ENCODE data around the gene ACSS2.
A peak's percentile ranks its signal among the peaks of the same experiment; 100 is the strongest.

Gene ACSS2, protein sequence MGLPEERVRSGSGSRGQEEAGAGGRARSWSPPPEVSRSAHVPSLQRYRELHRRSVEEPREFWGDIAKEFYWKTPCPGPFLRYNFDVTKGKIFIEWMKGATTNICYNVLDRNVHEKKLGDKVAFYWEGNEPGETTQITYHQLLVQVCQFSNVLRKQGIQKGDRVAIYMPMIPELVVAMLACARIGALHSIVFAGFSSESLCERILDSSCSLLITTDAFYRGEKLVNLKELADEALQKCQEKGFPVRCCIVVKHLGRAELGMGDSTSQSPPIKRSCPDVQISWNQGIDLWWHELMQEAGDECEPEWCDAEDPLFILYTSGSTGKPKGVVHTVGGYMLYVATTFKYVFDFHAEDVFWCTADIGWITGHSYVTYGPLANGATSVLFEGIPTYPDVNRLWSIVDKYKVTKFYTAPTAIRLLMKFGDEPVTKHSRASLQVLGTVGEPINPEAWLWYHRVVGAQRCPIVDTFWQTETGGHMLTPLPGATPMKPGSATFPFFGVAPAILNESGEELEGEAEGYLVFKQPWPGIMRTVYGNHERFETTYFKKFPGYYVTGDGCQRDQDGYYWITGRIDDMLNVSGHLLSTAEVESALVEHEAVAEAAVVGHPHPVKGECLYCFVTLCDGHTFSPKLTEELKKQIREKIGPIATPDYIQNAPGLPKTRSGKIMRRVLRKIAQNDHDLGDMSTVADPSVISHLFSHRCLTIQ

DNA sequence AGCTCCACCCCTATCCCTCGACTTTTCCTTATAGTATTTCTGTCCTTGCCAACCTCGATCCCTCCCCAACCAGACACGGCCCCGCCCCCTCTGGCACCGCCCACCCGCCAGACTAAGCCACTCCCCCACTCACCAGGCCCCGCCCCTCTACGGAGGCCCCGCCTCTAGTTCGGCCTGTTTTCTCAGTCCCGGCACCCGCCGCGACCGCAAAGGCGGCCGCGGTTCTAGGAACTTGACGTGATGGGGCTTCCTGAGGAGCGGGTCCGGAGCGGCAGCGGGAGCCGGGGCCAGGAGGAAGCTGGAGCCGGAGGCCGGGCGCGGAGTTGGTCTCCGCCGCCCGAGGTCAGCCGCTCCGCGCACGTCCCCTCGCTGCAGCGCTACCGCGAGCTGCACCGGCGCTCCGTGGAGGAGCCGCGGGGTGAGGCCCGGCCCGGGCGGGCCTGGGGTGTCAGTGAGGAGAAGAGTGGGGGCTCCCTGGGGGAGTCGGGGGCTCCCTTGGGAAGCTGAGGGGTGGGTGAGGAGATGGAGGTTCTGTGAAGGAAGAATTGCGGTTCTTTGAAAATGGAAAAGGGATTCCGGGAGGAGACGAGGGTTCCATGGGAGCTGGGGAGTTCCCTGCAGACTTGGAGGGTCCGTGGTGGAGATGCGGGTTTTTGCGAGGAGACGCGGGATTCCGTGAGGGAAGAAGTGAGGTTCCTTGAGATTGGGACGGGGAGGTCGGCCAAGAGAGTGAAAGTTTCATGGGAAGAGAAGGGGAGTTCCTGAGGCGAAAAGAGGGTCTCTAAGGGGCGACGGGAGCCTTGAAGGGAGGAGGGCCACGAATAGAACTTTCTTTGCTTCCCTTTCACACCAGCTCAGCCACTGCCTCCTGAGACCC is at the start of gene ACSS2:
Gene ACSS2, plus strand, starts transcription at position 207 of the 877 bp plus-strand sequence. Its CDS starts 34 bp downstream, at position 241.
- Mint-ChIP-seq H3K36me3 (ENCODE audit: low read depth) (peaks cover 21% of the 10 kb centered on the region), H3K27me3 (peaks cover 9% of the 10 kb centered on the region), H3K4me3 (peak within 1 kb of the TSS; percentile 99), H3K4me1 (ENCODE audit: low read depth) (peaks cover 60% of the 10 kb centered on the region), H3K9me3 (no peaks in the 10 kb centered on the region), H3K27ac (peak within 1 kb of the TSS; percentile 97)
- intact Hi-C loops (cut with micrococcal nuclease), result no loop called here

DNA sequence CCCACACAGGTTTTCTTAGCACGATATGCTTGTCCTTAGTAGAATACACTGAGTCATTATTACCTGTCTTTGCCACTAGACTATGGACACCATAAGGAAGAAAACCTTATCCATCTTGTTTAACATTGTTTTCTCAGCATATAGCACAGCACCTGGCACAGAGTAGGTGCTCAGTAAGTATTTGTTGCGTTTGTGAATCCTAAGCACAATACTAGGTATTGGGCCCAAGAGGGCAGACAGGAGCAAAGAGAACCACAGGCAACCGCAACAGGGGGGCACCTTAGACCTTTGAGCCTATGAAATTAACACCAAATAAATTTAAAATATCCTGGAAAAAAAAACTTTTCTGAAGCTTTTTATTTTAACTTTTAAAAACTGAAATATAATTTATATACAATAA is 47.2 kb upstream of the ACSS2 start:
- Mint-ChIP-seq H3K27me3 (no peaks in the 10 kb centered on the region), H3K4me1 (ENCODE audit: low read depth) (peaks cover 19% of the 10 kb centered on the region), H3K4me3 (no peak overlapping the region), H3K36me3 (ENCODE audit: low read depth) (peaks cover 8% of the 10 kb centered on the region), H3K27ac (no peak overlapping the region), H3K9me3 (no peaks in the 10 kb centered on the region)
- intact Hi-C loops (cut with micrococcal nuclease), result no loop called here

DNA sequence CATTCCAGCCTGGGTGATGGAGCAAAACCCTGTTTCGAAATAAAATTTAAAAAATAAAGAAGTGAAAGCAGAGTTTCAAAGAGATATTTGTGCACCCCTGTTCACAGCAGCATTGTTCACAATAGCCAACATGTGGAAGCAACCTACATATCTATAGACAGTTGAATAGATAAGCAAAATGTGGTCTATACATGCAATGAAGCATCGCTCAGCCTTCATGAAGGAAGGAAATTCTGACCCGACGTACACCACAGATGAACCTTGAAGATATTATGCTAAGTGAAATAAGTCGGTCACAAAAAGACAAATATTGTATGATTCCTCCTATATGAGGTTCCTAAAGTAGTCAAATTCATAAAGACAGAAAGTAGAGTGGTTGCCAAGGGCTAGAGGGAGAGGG is 44.5 kb upstream of the ACSS2 start:
- H3K27me3 Mint-ChIP-seq, result no peaks in the 10 kb centered on the region
- intact Hi-C loops (cut with micrococcal nuclease), result loop anchor here (5.0 kb wide), 1 partner anchor 130 kb away; no protein-coding TSS in a partner anchor

DNA sequence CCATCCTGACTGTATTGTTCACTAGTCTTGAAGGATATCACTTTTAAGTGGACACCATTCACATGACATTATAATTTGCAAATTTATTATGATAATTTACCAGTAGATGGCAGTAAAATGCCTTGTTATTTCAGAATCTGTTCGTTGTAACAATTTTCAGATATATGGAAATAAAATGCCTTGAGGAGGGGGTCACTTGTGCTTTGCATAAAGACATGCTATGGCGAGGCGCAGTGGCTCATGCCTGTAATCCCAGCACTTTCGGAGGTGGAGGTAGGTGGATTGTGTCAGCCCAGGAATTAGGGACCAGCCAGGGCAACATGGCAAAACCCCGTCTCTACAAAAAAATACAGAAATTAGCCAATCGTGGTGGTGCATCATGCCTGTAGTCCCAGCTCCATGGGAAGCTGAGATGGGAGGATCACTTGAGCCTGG is 41.9 kb upstream of the ACSS2 start:
- H3K27ac Mint-ChIP-seq, result no peak overlapping the region
- H3K27me3 Mint-ChIP-seq, result no peaks in the 10 kb centered on the region
- peaks cover 12% of the 10 kb centered on the region for H3K4me1 Mint-ChIP-seq (ENCODE audit: low read depth)
- intact Hi-C loops (cut with micrococcal nuclease), result loop anchor here (5.0 kb wide), 1 partner anchor 128 kb away; no protein-coding TSS in a partner anchor
- no peaks in the 10 kb centered on the region for H3K36me3 Mint-ChIP-seq (ENCODE audit: low read depth)
- H3K9me3 Mint-ChIP-seq, result no peaks in the 10 kb centered on the region
- H3K4me3 Mint-ChIP-seq, result no peak overlapping the region

More for the DNA sequence above, 44.5 kb upstream of the ACSS2 start:
- no peak overlapping the region for H3K27ac Mint-ChIP-seq
- H3K36me3 Mint-ChIP-seq (ENCODE audit: low read depth), result no peaks in the 10 kb centered on the region
- peaks cover 12% of the 10 kb centered on the region for H3K4me1 Mint-ChIP-seq (ENCODE audit: low read depth)
- H3K9me3 Mint-ChIP-seq, result no peaks in the 10 kb centered on the region
- H3K4me3 Mint-ChIP-seq, result no peak overlapping the region

DNA sequence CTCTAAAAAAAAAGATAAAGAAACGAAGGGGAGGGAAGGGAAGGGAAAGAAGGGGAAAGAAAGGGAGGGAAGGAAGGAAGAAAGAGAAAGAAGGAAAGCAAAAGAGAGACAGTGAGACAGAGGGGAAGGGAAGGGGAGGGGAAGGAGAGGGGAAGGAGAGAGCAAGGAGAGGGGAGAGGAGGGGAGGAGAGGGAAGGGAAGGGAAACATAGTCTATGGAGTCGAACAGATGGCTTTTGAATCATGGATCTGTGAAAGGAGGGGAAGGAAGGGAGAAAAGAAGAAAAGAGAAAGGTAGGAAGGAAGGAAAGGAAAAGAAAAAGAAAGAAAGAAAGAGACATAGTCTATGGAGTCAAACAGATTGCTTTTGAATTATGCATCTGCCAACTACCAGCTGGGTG is 34.3 kb upstream of the ACSS2 start:
- Mint-ChIP-seq H3K4me3 (no peak overlapping the region), H3K4me1 (ENCODE audit: low read depth) (no peaks in the 10 kb centered on the region), H3K9me3 (no peaks in the 10 kb centered on the region), H3K27me3 (no peaks in the 10 kb centered on the region), H3K36me3 (ENCODE audit: low read depth) (peaks cover 3% of the 10 kb centered on the region), H3K27ac (no peak overlapping the region)
- intact Hi-C loops (cut with micrococcal nuclease), result no loop called here

DNA sequence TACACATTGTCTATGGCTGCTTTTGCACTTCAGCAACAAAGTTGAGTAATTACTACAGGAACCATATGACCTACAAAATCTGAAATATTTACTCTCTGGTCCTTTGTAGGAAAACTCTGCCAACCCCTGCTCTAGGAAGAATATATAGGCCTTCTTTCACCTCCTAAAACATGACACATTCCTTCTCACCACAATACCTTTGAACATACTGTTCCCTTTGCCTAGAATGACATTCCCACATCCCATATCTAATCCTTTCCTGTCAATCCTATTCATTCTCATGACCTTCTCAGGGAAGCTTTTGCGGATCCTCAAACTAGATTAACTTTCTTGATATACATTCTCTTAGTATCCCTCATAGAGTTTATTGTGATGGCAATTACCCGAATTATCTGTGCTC is 33.0 kb upstream of the ACSS2 start:
- intact Hi-C loops (cut with micrococcal nuclease), result no loop called here
- no peak overlapping the region for H3K27ac Mint-ChIP-seq
- H3K27me3 Mint-ChIP-seq, result no peaks in the 10 kb centered on the region
- H3K9me3 Mint-ChIP-seq, result no peaks in the 10 kb centered on the region
- no peak overlapping the region for H3K4me3 Mint-ChIP-seq
- H3K36me3 Mint-ChIP-seq (ENCODE audit: low read depth), result peaks cover 6% of the 10 kb centered on the region
- no peaks in the 10 kb centered on the region for H3K4me1 Mint-ChIP-seq (ENCODE audit: low read depth)

DNA sequence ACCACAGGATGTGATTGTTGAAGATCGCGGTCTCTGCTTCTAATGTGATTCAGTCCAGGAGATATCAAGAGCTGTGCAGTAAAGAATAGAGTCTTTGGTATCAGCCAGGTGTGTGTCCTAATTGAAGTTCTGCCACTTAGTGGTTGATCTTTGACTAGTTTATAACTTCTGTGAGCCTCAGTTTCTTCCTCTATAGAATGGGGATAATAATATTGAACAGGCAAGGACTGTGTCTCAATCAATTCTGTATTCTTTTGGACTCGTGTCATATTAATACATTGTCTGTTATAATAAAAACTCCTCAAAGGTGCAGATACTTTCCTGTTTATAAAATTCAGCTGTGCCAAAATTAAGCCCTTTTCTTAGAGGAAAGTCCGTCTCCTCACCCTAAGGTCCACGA is 27.8 kb upstream of the ACSS2 start:
- no peaks in the 10 kb centered on the region for H3K4me1 Mint-ChIP-seq (ENCODE audit: low read depth)
- peaks cover 15% of the 10 kb centered on the region for H3K36me3 Mint-ChIP-seq (ENCODE audit: low read depth)
- no peak overlapping the region for H3K27ac Mint-ChIP-seq
- no peaks in the 10 kb centered on the region for H3K9me3 Mint-ChIP-seq
- no peak overlapping the region for H3K4me3 Mint-ChIP-seq
- no peaks in the 10 kb centered on the region for H3K27me3 Mint-ChIP-seq
- intact Hi-C loops (cut with micrococcal nuclease), result no loop called here

DNA sequence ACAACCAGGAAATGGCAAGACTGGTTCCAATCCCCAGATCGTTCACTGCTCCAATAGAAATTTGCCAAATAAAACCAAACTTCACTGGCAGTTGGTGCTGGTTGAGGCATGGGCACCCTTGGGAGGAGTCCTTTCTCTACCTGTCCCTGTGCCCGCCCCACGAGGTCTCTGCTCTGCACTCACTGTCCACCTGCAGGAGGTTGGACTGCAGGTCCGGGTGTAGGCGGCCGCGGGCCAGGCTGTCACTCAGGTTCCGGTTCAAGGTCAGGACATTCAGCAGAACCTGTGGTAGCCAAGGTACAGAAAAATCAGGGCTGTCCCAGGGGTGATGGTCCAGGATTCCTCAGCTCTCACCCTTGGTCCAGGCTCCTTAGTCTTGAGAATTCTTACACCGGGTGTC is 26.6 kb upstream of the ACSS2 start:
- Mint-ChIP-seq H3K27me3 (no peaks in the 10 kb centered on the region), H3K4me3 (no peak overlapping the region), H3K9me3 (no peaks in the 10 kb centered on the region), H3K4me1 (ENCODE audit: low read depth) (no peaks in the 10 kb centered on the region), H3K27ac (no peak overlapping the region), H3K36me3 (ENCODE audit: low read depth) (peaks cover 15% of the 10 kb centered on the region)
- intact Hi-C loops (cut with micrococcal nuclease), result no loop called here

DNA sequence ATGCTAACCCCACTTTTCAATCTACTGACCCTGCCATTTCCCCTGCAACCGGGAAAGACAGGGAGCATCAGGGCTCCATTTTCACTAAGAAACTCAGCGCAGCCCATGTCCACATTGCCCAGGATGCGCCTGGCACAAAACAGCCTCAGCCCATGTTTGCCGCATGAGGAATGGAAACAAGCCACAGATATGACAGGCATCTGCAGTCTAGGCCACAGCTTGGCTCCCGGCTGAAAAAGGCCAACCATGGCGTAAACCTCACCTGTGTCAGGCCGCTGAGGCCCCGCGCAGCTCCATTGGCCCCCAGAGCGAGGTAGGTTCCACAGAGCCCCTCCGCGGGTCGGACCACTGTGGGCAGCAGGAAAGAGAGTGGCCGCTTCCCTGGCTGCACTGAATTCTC is 25.4 kb upstream of the ACSS2 start:
- intact Hi-C loops (cut with micrococcal nuclease), result no loop called here
- H3K4me1 Mint-ChIP-seq (ENCODE audit: low read depth), result no peaks in the 10 kb centered on the region
- H3K27ac Mint-ChIP-seq, result no peak overlapping the region

DNA sequence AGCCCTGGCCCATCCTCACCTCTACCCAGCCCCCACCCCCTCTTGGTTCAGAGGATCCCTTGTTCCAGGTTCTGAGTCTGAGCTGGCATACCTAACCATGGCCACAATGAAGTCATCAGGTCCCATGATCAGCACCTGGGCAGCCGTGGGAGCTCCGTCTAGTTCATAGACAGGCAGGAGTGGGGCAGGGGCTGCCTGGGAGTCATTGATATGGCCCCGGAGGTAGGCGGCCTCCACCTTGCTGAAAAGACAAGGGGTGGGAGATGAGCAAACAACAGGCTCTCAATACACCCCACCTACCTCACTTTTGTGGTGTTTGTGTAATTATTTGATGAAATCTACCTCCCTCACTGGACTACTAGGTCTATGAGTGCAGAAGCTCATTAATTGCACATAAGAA is 24.1 kb upstream of the ACSS2 start:
- Mint-ChIP-seq H3K4me1 (ENCODE audit: low read depth) (no peaks in the 10 kb centered on the region), H3K27me3 (no peaks in the 10 kb centered on the region), H3K9me3 (no peaks in the 10 kb centered on the region), H3K36me3 (ENCODE audit: low read depth) (peaks cover 11% of the 10 kb centered on the region), H3K4me3 (no peak overlapping the region), H3K27ac (no peak overlapping the region)
- intact Hi-C loops (cut with micrococcal nuclease), result no loop called here

More for the DNA sequence above, 25.4 kb upstream of the ACSS2 start:
- no peaks in the 10 kb centered on the region for H3K9me3 Mint-ChIP-seq
- peaks cover 15% of the 10 kb centered on the region for H3K36me3 Mint-ChIP-seq (ENCODE audit: low read depth)
- no peaks in the 10 kb centered on the region for H3K27me3 Mint-ChIP-seq
- no peak overlapping the region for H3K4me3 Mint-ChIP-seq

DNA sequence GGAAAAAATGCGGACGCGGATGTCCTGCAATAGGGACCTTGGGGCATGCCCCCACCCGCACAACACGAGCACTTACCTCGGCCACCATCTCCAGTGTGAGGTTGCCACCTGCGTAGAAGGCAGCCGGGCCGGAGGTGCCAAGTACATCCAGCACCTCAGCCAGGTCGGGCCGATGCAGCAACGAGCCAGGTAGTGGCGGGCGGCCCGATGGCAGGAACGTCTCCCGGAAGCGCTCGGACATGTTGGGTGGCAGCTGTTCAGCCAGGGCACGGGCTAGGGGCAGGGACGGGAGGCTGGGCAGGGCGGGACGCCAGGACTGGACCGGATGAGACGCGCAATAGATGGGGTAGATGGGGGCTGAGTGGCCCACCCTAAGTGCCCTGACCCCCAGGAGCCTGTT is 17.0 kb upstream of the ACSS2 start:
- Mint-ChIP-seq H3K4me3 (no peak overlapping the region), H3K27ac (no peak overlapping the region), H3K36me3 (ENCODE audit: low read depth) (peaks cover 9% of the 10 kb centered on the region), H3K27me3 (no peaks in the 10 kb centered on the region), H3K9me3 (no peaks in the 10 kb centered on the region), H3K4me1 (ENCODE audit: low read depth) (peaks cover 5% of the 10 kb centered on the region)
- intact Hi-C loops (cut with micrococcal nuclease), result no loop called here

DNA sequence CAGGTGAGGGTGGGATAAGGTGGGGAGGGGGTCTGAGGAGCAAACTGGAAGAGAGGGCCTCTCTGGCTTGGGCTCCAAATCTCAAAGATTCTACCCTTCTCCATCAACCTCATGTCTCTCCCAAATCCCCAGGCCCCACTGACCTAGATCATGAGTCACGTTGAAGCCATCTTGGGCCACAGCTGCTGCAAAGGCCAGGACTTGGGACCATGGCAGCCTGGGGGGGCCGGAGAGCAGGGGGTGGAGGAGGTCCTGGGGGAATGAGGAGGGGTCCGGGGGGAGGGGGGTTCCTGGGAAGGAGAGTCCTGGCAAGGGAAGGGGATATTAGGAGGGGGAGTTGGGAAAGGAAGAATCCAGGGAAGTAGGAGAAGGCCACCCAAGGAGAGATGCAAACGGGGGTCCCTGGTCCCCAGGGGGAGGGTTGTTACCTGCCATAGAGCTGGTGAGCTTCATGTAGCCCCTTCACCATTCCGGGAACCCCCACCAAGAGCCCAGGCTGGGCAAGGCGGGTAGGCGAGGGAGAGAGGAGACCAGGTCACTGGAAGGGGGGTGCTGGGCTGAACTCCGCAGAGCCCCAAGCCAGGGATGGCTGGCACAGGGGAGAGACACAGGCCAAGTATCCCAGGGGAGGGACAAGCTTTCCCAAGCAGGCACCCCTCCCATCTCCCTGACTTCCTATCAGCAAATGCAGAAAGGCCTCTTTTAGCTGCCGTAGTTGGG is 16.4 kb upstream of the ACSS2 start:
- Mint-ChIP-seq H3K9me3 (no peaks in the 10 kb centered on the region), H3K27ac (no peak overlapping the region), H3K36me3 (ENCODE audit: low read depth) (peaks cover 9% of the 10 kb centered on the region), H3K4me3 (no peak overlapping the region), H3K4me1 (ENCODE audit: low read depth) (peaks cover 5% of the 10 kb centered on the region), H3K27me3 (no peaks in the 10 kb centered on the region)
- intact Hi-C loops (cut with micrococcal nuclease), result no loop called here

DNA sequence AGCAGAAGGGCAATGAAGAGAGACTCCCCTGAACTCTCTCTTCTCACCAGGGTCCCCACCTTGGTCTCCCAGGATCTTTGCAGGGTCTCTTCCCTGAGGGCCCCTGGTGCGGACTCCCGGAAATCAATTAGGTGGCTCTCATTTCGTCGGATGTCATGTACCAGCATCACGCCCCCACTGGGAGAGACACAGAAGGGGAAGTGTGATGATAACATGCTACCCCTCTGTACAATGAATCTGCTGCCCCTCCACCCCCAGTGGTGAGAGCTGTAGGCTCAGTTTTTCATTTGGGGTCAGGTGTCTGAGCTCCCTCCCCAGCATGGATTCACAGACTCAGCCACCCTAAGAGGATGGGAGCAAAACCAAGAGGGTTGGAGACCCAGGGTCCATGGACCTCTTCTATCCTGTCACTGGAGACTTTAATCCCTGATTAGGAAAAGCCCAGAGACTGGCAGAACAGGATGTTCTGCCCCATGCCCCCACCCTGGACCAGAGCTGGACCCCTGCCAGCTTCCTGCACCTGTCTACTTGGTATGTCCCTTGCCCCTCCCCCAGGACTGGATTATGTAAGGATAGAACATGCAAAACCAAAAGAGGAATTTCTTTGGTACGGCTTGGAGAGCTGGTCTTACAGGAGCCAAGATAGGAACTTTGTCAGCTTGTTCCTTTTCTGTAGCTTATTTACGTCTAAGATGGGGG is 14.9 kb upstream of the ACSS2 start:
- Mint-ChIP-seq H3K36me3 (ENCODE audit: low read depth) (peaks cover 9% of the 10 kb centered on the region), H3K27me3 (no peaks in the 10 kb centered on the region), H3K4me3 (no peak overlapping the region), H3K9me3 (no peaks in the 10 kb centered on the region), H3K27ac (no peak overlapping the region), H3K4me1 (ENCODE audit: low read depth) (peaks cover 9% of the 10 kb centered on the region)
- intact Hi-C loops (cut with micrococcal nuclease), result no loop called here

Measured in dendritic cell treated with granulocyte-macrophage colony-stimulating factor and Interleukin-4, amounts not matched to agents 40 ng/mL and 50 ng/mL, for 4 days (primary cell).